WTC11 (cell line): ENCODE results near the gene PRXL2A. TPM values are rescaled to one million over a fixed set of nuclear protein-coding genes. Genes with fewer than 3 reads are reported as not detected.
A peak's percentile ranks its signal among the peaks of the same experiment; 100 is the strongest.

ENCODE experiments used
- ATAC-seq: fragments of 200-7000 bp; cut with Tn5 transposase; 2 replicates; pipeline ENCODE4 v1.10.0; 2021; ENCODE audit warnings: mild to moderate bottlenecking, moderate library complexity
- CTCF ChIA-PET: fragments of 300-600 bp; sonication (Branson Sonifier 250); formaldehyde crosslinking; loops from one replicate; lab custom pipeline; 2021; ENCODE audit warnings: antibody characterized with exemption; lab: Charles Lee
- POLR2A ChIA-PET: fragments of 350-600 bp; sonication (Branson Sonifier 250); formaldehyde crosslinking; loops from one replicate; lab custom pipeline; 2021; ENCODE audit warnings: antibody characterized with exemption; lab: Charles Lee
- DNase-seq: peaks from one replicate; pipeline ENCODE4 v3.0.0; 2021; ENCODE audit warnings: low spot score
- H3K27ac Mint-ChIP-seq: 2 replicates; pipeline ENCODE4 v1.8.0; 2021; ENCODE audit warnings: mixed read lengths
- H3K27me3 Mint-ChIP-seq: 2 replicates; pipeline ENCODE4 v1.8.0; 2021; ENCODE audit warnings: low read depth, mild to moderate bottlenecking, moderate library complexity, mixed read lengths
- H3K36me3 Mint-ChIP-seq: 2 replicates; pipeline ENCODE4 v1.8.0; 2021; ENCODE audit warnings: mixed read lengths
- H3K4me1 Mint-ChIP-seq: 2 replicates; pipeline ENCODE4 v1.8.0; 2022; ENCODE audit warnings: mixed read lengths
- H3K4me3 Mint-ChIP-seq: 2 replicates; pipeline ENCODE4 v1.8.0; 2021; ENCODE audit warnings: mild to moderate bottlenecking, moderate library complexity, mixed read lengths
- H3K9me3 Mint-ChIP-seq: 2 replicates; pipeline ENCODE4 v1.8.0; 2021; ENCODE audit warnings: mixed read lengths
- CBFB ChIP-seq: sonication (generic); formaldehyde crosslinking; IDR thresholded peaks from 2 replicates; pipeline ENCODE4 v1.8.1; 2022; ENCODE audit warnings: mild to moderate bottlenecking, low read depth, missing genetic modification reagents
- FOXP4 ChIP-seq: sonication (generic); formaldehyde crosslinking; IDR thresholded peaks from 2 replicates; pipeline ENCODE4 v1.8.0; 2022; ENCODE audit warnings: mild to moderate bottlenecking, missing genetic modification reagents
- GRHL2 ChIP-seq: fragments of 250-450 bp; sonication (Bioruptor Pico); IDR thresholded peaks from 2 replicates; pipeline ENCODE4 v1.8.0; 2022; ENCODE audit warnings: mild to moderate bottlenecking, moderate library complexity; ENCODE audit not compliant: insufficient replicate concordance, severe bottlenecking
- HMGA2 ChIP-seq: fragments of 250-450 bp; sonication (Bioruptor Pico); IDR thresholded peaks from 2 replicates; pipeline ENCODE4 v1.4.0; 2021; ENCODE audit warnings: mild to moderate bottlenecking, moderate library complexity
- MAX ChIP-seq: sonication (generic); formaldehyde crosslinking; IDR thresholded peaks from 2 replicates; pipeline ENCODE4 v1.8.0; 2022; ENCODE audit warnings: mild to moderate bottlenecking, missing genetic modification reagents
- MLX ChIP-seq: sonication (generic); formaldehyde crosslinking; IDR thresholded peaks from 2 replicates; pipeline ENCODE4 v1.8.1; 2023; ENCODE audit warnings: mild to moderate bottlenecking, missing genetic modification reagents, moderate library complexity
- MYBL2 ChIP-seq: sonication (generic); formaldehyde crosslinking; IDR thresholded peaks from 2 replicates; pipeline ENCODE4 v1.8.1; 2023; ENCODE audit warnings: mild to moderate bottlenecking, moderate library complexity, missing genetic modification reagents
- NFYB ChIP-seq: sonication (generic); formaldehyde crosslinking; conservative IDR thresholded peaks from 2 replicates; pipeline ENCODE4 v1.8.0; 2022; ENCODE audit warnings: low read depth, missing genetic modification reagents
- NR3C1 ChIP-seq: sonication (generic); formaldehyde crosslinking; conservative IDR thresholded peaks from 2 replicates; pipeline ENCODE4 v1.8.1; 2023; ENCODE audit warnings: low read depth, mild to moderate bottlenecking, missing genetic modification reagents
- PRRX2 ChIP-seq: fragments of 250-450 bp; sonication (Bioruptor Pico); IDR thresholded peaks from 2 replicates; pipeline ENCODE4 v1.8.0; 2021; ENCODE audit warnings: mild to moderate bottlenecking
- SMAD4 ChIP-seq: sonication (generic); formaldehyde crosslinking; IDR thresholded peaks from 2 replicates; pipeline ENCODE4 v1.8.0; 2022; ENCODE audit warnings: mild to moderate bottlenecking, missing genetic modification reagents
- SOX15 ChIP-seq: fragments of 250-450 bp; sonication (Bioruptor Pico); IDR thresholded peaks from 2 replicates; pipeline ENCODE4 v1.9.0; 2021; ENCODE audit warnings: mild to moderate bottlenecking
- SP1 ChIP-seq: sonication (generic); formaldehyde crosslinking; conservative IDR thresholded peaks from 2 replicates; pipeline ENCODE4 v1.8.1; 2022; ENCODE audit warnings: missing genetic modification reagents
- TEAD4 ChIP-seq: sonication (generic); formaldehyde crosslinking; IDR thresholded peaks from 2 replicates; pipeline ENCODE4 v1.8.0; 2022; ENCODE audit warnings: mild to moderate bottlenecking, missing genetic modification reagents
- ZNF263 ChIP-seq: sonication (generic); formaldehyde crosslinking; IDR thresholded peaks from 2 replicates; pipeline ENCODE4 v1.8.1; 2022; ENCODE audit warnings: low read depth, mild to moderate bottlenecking, moderate library complexity, missing genetic modification reagents
- ZNF281 ChIP-seq: sonication (generic); formaldehyde crosslinking; IDR thresholded peaks from 2 replicates; pipeline ENCODE4 v1.8.0; 2023; ENCODE audit warnings: mild to moderate bottlenecking, missing genetic modification reagents
- ZSCAN18 ChIP-seq: fragments of 250-450 bp; sonication (Bioruptor Pico); IDR thresholded peaks from 2 replicates; pipeline ENCODE4 v2.1.2; 2022; ENCODE audit warnings: mild to moderate bottlenecking, moderate library complexity
- total RNA-seq: library from RNA; stranded (reverse); gene quantifications from 3 replicates; pipeline ENCODE4 v1.2.3, GENCODE V29; 2021
- TF ChIP-seq, protein P1 (sequence below): sonication (generic); formaldehyde crosslinking; IDR thresholded peaks from 2 replicates; pipeline ENCODE4 v1.8.1; 2023; ENCODE audit warnings: mild to moderate bottlenecking, missing genetic modification reagents, borderline replicate concordance

PRXL2A gene
- total RNA-seq, 1 experiment from 2014 or later = 46.6 TPM

DNA sequence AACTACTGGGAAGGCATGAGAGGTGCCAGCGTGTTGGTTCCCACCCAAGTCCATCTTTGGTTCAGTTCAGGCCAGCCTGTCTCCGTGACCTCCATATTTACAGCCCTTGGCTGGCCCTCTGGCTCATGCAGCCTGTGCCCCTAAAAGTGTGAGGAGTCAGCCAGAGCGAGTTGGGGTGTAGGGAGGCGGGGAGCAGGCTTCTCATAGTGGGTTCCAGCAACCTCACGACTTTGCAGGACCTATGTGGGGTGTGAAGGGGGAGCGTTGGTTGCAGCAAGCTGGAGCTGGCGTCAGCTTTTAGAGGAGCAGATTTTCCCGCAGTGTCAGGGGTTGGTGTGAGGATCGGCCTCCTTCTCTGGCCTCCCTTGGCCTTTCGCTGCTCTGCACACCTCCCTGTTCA is 55.5 kb downstream of the PRXL2A start (continued):
- TF ChIP-seq FOXP4 (CRISPR knock-in tag) (no peak), ZSCAN18 (CRISPR knock-in tag) (no peak), MYBL2 (CRISPR knock-in tag) (no peak), MLX (CRISPR knock-in tag) (no peak)

- H3K9me3 Mint-ChIP-seq = no peaks in the 10 kb centered on the region
- peaks cover 8% of the 10 kb centered on the region for H3K36me3 Mint-ChIP-seq
- peak; percentile 71 for DNase-seq
- CTCF ChIA-PET = interaction anchor here (0.6 to 34.2 kb wide), 17 partner anchors 9 to 198 kb away, joined by 3 to 802 read pairs (median 4); partner anchors contain the start of gene PRXL2A
- peak overlapping the region; percentile 95 for H3K27ac Mint-ChIP-seq
- H3K4me3 Mint-ChIP-seq = peak overlapping the region; percentile 63
- H3K4me1 Mint-ChIP-seq = peaks cover 91% of the 10 kb centered on the region
- POLR2A ChIA-PET = interaction anchor here (0.6 to 1.5 kb wide), 9 partner anchors 10 to 272 kb away, joined by 3 to 7 read pairs (median 4); partner anchors contain the start of gene TSPAN14
- peaks cover 39% of the 10 kb centered on the region for H3K27me3 Mint-ChIP-seq
- peak; percentile 76 for ATAC-seq
- TF ChIP-seq TEAD4 (CRISPR knock-in tag) = no peak
- TF ChIP-seq ZNF263 (CRISPR knock-in tag) = peak; percentile 88; the same call in 1 of the 2 replicates
- peak; percentile 66 for TF ChIP-seq ZNF281 (CRISPR knock-in tag)
- TF ChIP-seq, protein P1, sequence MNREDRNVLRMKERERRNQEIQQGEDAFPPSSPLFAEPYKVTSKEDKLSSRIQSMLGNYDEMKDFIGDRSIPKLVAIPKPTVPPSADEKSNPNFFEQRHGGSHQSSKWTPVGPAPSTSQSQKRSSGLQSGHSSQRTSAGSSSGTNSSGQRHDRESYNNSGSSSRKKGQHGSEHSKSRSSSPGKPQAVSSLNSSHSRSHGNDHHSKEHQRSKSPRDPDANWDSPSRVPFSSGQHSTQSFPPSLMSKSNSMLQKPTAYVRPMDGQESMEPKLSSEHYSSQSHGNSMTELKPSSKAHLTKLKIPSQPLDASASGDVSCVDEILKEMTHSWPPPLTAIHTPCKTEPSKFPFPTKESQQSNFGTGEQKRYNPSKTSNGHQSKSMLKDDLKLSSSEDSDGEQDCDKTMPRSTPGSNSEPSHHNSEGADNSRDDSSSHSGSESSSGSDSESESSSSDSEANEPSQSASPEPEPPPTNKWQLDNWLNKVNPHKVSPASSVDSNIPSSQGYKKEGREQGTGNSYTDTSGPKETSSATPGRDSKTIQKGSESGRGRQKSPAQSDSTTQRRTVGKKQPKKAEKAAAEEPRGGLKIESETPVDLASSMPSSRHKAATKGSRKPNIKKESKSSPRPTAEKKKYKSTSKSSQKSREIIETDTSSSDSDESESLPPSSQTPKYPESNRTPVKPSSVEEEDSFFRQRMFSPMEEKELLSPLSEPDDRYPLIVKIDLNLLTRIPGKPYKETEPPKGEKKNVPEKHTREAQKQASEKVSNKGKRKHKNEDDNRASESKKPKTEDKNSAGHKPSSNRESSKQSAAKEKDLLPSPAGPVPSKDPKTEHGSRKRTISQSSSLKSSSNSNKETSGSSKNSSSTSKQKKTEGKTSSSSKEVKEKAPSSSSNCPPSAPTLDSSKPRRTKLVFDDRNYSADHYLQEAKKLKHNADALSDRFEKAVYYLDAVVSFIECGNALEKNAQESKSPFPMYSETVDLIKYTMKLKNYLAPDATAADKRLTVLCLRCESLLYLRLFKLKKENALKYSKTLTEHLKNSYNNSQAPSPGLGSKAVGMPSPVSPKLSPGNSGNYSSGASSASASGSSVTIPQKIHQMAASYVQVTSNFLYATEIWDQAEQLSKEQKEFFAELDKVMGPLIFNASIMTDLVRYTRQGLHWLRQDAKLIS (CRISPR knock-in tag) = 0 out of 2 replicates have a peak, but pooled peaks have one; percentile 22
- TF ChIP-seq SOX15 (CRISPR knock-in tag) = no peak
- 0 out of 2 replicates have a peak, but pooled peaks have one; percentile 30 for TF ChIP-seq CBFB (CRISPR knock-in tag)
- TF ChIP-seq HMGA2 (CRISPR knock-in tag) = no peak
- peak; percentile 59; the same call in 1 of the 2 replicates for TF ChIP-seq SP1 (CRISPR knock-in tag)
- no peak for TF ChIP-seq PRRX2 (CRISPR knock-in tag)
- TF ChIP-seq SMAD4 (CRISPR knock-in tag) = no peak
- TF ChIP-seq FOXP4 (CRISPR knock-in tag) = no peak
- no peak for TF ChIP-seq NFYB (CRISPR knock-in tag)
- TF ChIP-seq GRHL2 (CRISPR knock-in tag) = no peak
- no peak for TF ChIP-seq NR3C1 (CRISPR knock-in tag)
- TF ChIP-seq MAX = peak; percentile 24; the same call in 1 of the 2 replicates
Observed at GRCh38 chr10:80464557-80465450, 56.5 kb downstream of the PRXL2A start.
